Endothelial cell of umbilical vein (primary cell): ENCODE measurements around the gene WIPI1. TPM values are rescaled to one million over a fixed set of nuclear protein-coding genes. Genes with fewer than 3 reads are reported as not detected.

Experiments used
- BruUV-seq: library from RNA; stranded (reverse); fragments of 400-500 nt; replicated peaks from 2 replicates; lab custom pipeline; 2021; lab: Mats Ljungman, UMichigan
- CTCF ChIA-PET: fragments of 300-600, 350-600 bp; sonication (Branson Sonifier 250); formaldehyde crosslinking; loops from one replicate; lab custom pipeline; 2021; ENCODE audit warnings: antibody characterized with exemption, inconsistent platforms; lab: Charles Lee
- POLR2A ChIA-PET: fragments of 300-600, 350-600 bp; sonication (Branson Sonifier 250); formaldehyde crosslinking; loops from one replicate; lab custom pipeline; 2021; ENCODE audit warnings: antibody characterized with exemption, inconsistent platforms; lab: Charles Lee
- DNase-seq: peaks from one replicate; pipeline ENCODE4 v3.0.0-alpha.2; 2011; ENCODE audit warnings: low read depth, low spot score
- FAIRE-seq: peaks from 2 replicates; lab custom pipeline; 2011; peaks lifted over from hg19 to GRCh38; lab: Jason Lieb, UNC
- H2AFZ ChIP-seq: 2 replicates; pipeline ENCODE4 v1.6.0; 2012; ENCODE audit warnings: low read depth, low read length, control low read depth, inconsistent platforms
- H3K27ac ChIP-seq: 2 replicates; pipeline ENCODE4 v1.5.1; 2011; ENCODE audit warnings: low read depth, mild to moderate bottlenecking, control low read depth, low read length, moderate library complexity; ENCODE audit not compliant: insufficient read depth
- H3K27me3 ChIP-seq, 2 experiments: 2 replicates each; pipeline versions ENCODE4 v1.6.0 to v1.6.1; 2011; ENCODE audit warnings: low read length in 2 of 2, mixed read lengths in 1 of 2; ENCODE audit not compliant: control insufficient read depth in 2 of 2, insufficient read depth in 2 of 2
- H3K36me3 ChIP-seq, 2 experiments: 2 replicates in 1 of 2; 3 replicates in 1 of 2; pipeline ENCODE4 v1.5.1; 2011; ENCODE audit warnings: low read length in 2 of 2, mild to moderate bottlenecking in 1 of 2, moderate library complexity in 1 of 2; ENCODE audit not compliant: control insufficient read depth in 2 of 2, insufficient read depth in 2 of 2; ENCODE audit errors: extremely low read depth in 1 of 2
- H3K4me1 ChIP-seq: 3 replicates; pipeline ENCODE4 v1.5.1; 2011; ENCODE audit warnings: mild to moderate bottlenecking, low read length; ENCODE audit not compliant: control insufficient read depth, insufficient read depth; ENCODE audit errors: extremely low read depth
- H3K4me2 ChIP-seq: 2 replicates; pipeline ENCODE4 v1.6.1; 2011; ENCODE audit warnings: low read length, control low read depth, mixed read lengths; ENCODE audit not compliant: insufficient read depth
- H3K4me3 ChIP-seq, 3 experiments: fragments of 200-600 bp in 1 of 3; sonication (generic), shearing (Covaris generic) in 1 of 3; replicated peaks in 1 of 3; 2 replicates each; pipeline ENCODE4 v1.5.1; 2011 to 2016; ENCODE audit warnings: control low read depth in 3 of 3, low read length in 3 of 3, mild to moderate bottlenecking in 2 of 3, inconsistent platforms in 1 of 3, low read depth in 1 of 3, moderate library complexity in 1 of 3; ENCODE audit not compliant: insufficient read depth in 1 of 3
- H3K79me2 ChIP-seq: 2 replicates; pipeline ENCODE4 v1.6.0; 2012; ENCODE audit warnings: low read length, inconsistent platforms; ENCODE audit not compliant: control insufficient read depth, insufficient read depth
- H3K9ac ChIP-seq: replicated peaks from 2 replicates; pipeline ENCODE3; 2011; ENCODE audit warnings: low read length, control low read depth; ENCODE audit not compliant: insufficient read depth; ENCODE audit errors: extremely low read depth
- H3K9me1 ChIP-seq: replicated peaks from 3 replicates; pipeline ENCODE4 v1.6.0; 2011; ENCODE audit warnings: mild to moderate bottlenecking, low read length; ENCODE audit not compliant: control insufficient read depth, insufficient read depth; ENCODE audit errors: extremely low read depth
- H3K9me3 ChIP-seq: replicated peaks from 2 replicates; pipeline ENCODE4 v1.5.1; 2012; ENCODE audit warnings: low read length, inconsistent platforms; ENCODE audit not compliant: control insufficient read depth, insufficient read depth
- H4K20me1 ChIP-seq: replicated peaks from 2 replicates; pipeline ENCODE3; 2011; ENCODE audit warnings: mild to moderate bottlenecking, low read length; ENCODE audit not compliant: control insufficient read depth, insufficient read depth; ENCODE audit errors: extremely low read depth
- EZH2 ChIP-seq: IDR thresholded peaks from 2 replicates; pipeline ENCODE4 v1.6.1; 2012; ENCODE audit warnings: borderline replicate concordance, low read depth, mild to moderate bottlenecking, moderate library complexity, low read length, inconsistent platforms; ENCODE audit not compliant: severe bottlenecking
- FOS ChIP-seq: IDR thresholded peaks from 2 replicates; pipeline ENCODE4 v1.6.1; 2011; ENCODE audit warnings: mild to moderate bottlenecking, low read length, moderate library complexity, borderline replicate concordance; ENCODE audit not compliant: insufficient read depth
- GATA2 ChIP-seq: IDR thresholded peaks from 2 replicates; pipeline ENCODE4 v1.7.0; 2011; ENCODE audit warnings: low read depth, mild to moderate bottlenecking, moderate library complexity, mixed read lengths, low read length; ENCODE audit not compliant: insufficient read length, insufficient read depth
- JUN ChIP-seq: IDR thresholded peaks from 2 replicates; pipeline ENCODE4 v1.6.1; 2011; ENCODE audit warnings: borderline replicate concordance, low read depth; ENCODE audit not compliant: insufficient read length, insufficient read depth
- MYC ChIP-seq: IDR thresholded peaks from one replicate; pipeline ENCODE4 v1.6.1; 2011; ENCODE audit warnings: mild to moderate bottlenecking, low read depth, low read length
- POLR2A ChIP-seq: IDR thresholded peaks from 2 replicates; pipeline ENCODE4 v1.6.1; 2012; ENCODE audit warnings: low read depth, mild to moderate bottlenecking, control low read depth, low read length
- POLR2AphosphoS5 ChIP-seq: IDR thresholded peaks from 2 replicates; pipeline ENCODE4 v1.6.1; 2012; ENCODE audit warnings: low read depth, mild to moderate bottlenecking, control low read depth, low read length, moderate library complexity; ENCODE audit not compliant: insufficient read depth
- dilution Hi-C: fragments of 300-500 bp; cut with MboI; formaldehyde crosslinking; loops from one replicate; pipeline ENCODE4 v1.15.0; 2019; ENCODE audit warnings: low sequenced_read_pairs; ENCODE audit not compliant: extremely low pct_ligation_motif_present
- intact Hi-C: fragments of 100-400 bp; cut with micrococcal nuclease; formaldehyde crosslinking; loops from one replicate; pipeline ENCODE4 v1.10.0; 2022
- polyA plus RNA-seq, 4 experiments: library from polyadenylated mRNA; depleted of rRNA in 3 of 4; stranded (reverse) in 3 of 4; unstranded in 1 of 4; fragments of >200 nt; gene quantifications; 2 replicates each; pipeline versions ENCODE4 v1.2.1 to v1.2.3, GENCODE V29; 2011 to 2012; ENCODE audit warnings: missing spikeins in 1 of 4
- total RNA-seq: library from RNA; stranded (reverse); gene quantifications from 2 replicates; pipeline ENCODE4 v1.2.3, GENCODE V29; 2021
- TF ChIP-seq, protein P1 (sequence below): IDR thresholded peaks from 2 replicates; pipeline ENCODE4 v1.6.1; 2011; ENCODE audit not compliant: insufficient read depth, insufficient read length
- TF ChIP-seq, protein P2 (sequence below), 2 donors: IDR thresholded peaks; 1 replicate in 1 of 2; 2 replicates in 1 of 2; pipeline ENCODE4 v1.5.1; 2011; ENCODE audit warnings: low read length in 2 of 2, mild to moderate bottlenecking in 2 of 2, moderate library complexity in 2 of 2, control low read depth in 1 of 2, inconsistent platforms in 1 of 2, low read depth in 1 of 2; ENCODE audit not compliant: insufficient read depth in 1 of 2; ENCODE audit errors: extremely low read depth in 1 of 2

WIPI1 gene
- total and polyA plus RNA-seq, 2 donors (not counting 3 experiments of a cell fraction or from before 2014, with no cell fraction given): 49.9 to 70.3 TPM

- H3K27ac ChIP-seq: no peak overlapping the region
- no peak overlapping the region for H3K4me3 ChIP-seq
- no peaks in the 10 kb centered on the region for H3K4me1 ChIP-seq
- H3K79me2 ChIP-seq: no peaks in the 10 kb centered on the region
- no peaks in the 10 kb centered on the region for H3K27me3 ChIP-seq
- ChIA-PET POLR2A (interaction anchor here (0.7 kb wide), 1 partner anchor 36 kb away, joined by 3 read pairs; the partner anchor contains the start of gene WIPI1), CTCF (no interaction called here)
- H4K20me1 ChIP-seq: no peaks in the 10 kb centered on the region
- no peak overlapping the region for H3K4me2 ChIP-seq
- peaks cover 7 to 9% of the 10 kb centered on the region in 2 experiments for H3K36me3 ChIP-seq
- no TSS peak for BruUV-seq
- no peaks in the 10 kb centered on the region for H3K9me3 ChIP-seq
- TF ChIP-seq EZH2 (no peak), JUN (no peak), FOS (no peak), GATA2 (no peak), POLR2AphosphoS5 (no peak), POLR2A (no peak), MYC (no peak)
- TF ChIP-seq, protein P1, sequence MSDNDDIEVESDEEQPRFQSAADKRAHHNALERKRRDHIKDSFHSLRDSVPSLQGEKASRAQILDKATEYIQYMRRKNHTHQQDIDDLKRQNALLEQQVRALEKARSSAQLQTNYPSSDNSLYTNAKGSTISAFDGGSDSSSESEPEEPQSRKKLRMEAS: no peak
- TF ChIP-seq, protein P2, sequence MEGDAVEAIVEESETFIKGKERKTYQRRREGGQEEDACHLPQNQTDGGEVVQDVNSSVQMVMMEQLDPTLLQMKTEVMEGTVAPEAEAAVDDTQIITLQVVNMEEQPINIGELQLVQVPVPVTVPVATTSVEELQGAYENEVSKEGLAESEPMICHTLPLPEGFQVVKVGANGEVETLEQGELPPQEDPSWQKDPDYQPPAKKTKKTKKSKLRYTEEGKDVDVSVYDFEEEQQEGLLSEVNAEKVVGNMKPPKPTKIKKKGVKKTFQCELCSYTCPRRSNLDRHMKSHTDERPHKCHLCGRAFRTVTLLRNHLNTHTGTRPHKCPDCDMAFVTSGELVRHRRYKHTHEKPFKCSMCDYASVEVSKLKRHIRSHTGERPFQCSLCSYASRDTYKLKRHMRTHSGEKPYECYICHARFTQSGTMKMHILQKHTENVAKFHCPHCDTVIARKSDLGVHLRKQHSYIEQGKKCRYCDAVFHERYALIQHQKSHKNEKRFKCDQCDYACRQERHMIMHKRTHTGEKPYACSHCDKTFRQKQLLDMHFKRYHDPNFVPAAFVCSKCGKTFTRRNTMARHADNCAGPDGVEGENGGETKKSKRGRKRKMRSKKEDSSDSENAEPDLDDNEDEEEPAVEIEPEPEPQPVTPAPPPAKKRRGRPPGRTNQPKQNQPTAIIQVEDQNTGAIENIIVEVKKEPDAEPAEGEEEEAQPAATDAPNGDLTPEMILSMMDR (IDR thresholded peaks at IDR 0.05; ENCODE audit: extremely low read depth in 1 of 2, insufficient read depth in 1 of 2, low read depth in 1 of 2, low read length in 2 of 2): no peak
- H3K9ac ChIP-seq: no peak overlapping the region
- intact Hi-C loops: no loop called here
- H2AFZ ChIP-seq: no peak overlapping the region
- H3K9me1 ChIP-seq: no peaks in the 10 kb centered on the region
- dilution Hi-C loops: no loop called here
- DNase-seq (no peak), FAIRE-seq (no peak)
Observed at GRCh38 chr17:68421486-68421885, 35.8 kb downstream of the WIPI1 start.
